Right kidney (tissue), 1 donor: ENCODE results near the gene PCDHGB4.
"Not testable (repeated sequence)": the region's sequence is repeated elsewhere in the genome, so short reads cannot be mapped to it uniquely, and the experiment has no call there.

Experiments
- DNase-seq: peaks from one replicate; pipeline ENCODE4 v3.0.0-alpha.2; 2016

Gene PCDHGB4

GRCh38 chr5:141398608-141399007 lies 11.1 kb downstream of the PCDHGB4 start:
- DNase-seq: no peak

DNA sequence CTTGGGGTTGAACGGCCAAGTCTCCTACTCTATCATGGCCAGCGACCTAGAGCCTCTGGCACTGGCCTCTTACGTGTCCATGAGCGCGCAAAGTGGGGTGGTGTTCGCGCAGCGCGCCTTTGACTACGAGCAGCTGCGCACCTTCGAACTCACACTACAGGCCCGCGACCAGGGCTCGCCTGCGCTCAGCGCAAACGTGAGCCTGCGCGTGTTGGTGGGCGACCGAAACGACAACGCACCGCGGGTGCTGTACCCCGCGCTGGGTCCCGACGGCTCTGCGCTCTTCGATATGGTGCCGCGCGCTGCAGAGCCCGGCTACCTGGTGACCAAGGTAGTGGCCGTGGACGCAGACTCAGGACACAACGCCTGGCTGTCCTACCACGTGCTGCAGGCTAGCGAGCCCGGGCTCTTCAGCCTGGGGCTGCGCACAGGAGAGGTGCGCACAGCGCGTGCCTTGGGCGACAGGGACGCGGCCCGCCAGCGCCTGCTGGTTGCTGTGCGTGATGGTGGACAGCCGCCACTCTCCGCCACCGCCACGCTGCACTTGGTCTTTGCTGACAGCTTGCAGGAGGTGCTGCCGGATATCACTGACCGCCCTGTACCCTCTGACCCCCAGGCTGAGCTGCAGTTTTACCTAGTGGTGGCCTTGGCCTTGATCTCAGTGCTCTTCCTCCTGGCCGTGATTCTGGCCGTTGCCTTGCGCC lies 12.2 kb downstream of the PCDHGB4 start:
- no peak for DNase-seq

DNA sequence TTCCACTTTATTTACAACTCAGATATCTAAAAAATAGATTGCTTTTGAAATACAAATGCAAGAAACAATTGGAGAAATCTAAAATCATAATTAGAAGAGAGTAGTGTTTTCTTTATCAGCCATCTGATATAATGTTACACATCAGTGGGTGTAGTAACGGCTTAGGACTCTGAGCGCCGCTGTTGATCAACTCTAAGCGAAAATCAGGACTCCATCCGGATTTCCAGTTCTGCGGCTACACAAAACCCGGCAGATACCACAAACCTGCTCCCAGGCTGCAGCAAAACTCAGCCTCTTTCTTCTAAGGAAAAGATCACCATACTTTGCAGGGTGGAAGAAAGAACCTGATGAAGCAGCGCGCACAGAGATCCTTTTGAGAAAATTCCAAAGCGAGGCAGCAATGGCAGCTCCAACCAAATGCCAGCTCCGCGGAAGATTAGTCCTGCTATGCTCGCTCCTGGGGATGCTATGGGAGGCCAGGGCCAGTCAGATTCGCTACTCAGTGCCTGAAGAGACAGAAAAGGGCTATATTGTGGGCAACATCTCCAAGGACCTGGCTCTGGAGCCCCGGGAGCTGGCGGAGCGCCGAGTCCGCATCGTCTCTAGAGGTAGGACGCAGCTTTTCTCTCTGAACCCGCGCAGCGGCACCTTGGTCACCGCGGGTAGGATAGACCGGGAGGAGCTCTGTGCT lies 15.2 kb downstream of the PCDHGB4 start, which contains the start of gene PCDHGA9:
Gene PCDHGA9 (plus strand): TSS at position 226 of the 691 bp plus-strand sequence. CDS start 175 bp downstream, at position 401.
- DNase-seq: peak; percentile 33

- no peak for DNase-seq
Observed at GRCh38 chr5:141403387-141403786, 15.9 kb downstream of the PCDHGB4 start.

DNA sequence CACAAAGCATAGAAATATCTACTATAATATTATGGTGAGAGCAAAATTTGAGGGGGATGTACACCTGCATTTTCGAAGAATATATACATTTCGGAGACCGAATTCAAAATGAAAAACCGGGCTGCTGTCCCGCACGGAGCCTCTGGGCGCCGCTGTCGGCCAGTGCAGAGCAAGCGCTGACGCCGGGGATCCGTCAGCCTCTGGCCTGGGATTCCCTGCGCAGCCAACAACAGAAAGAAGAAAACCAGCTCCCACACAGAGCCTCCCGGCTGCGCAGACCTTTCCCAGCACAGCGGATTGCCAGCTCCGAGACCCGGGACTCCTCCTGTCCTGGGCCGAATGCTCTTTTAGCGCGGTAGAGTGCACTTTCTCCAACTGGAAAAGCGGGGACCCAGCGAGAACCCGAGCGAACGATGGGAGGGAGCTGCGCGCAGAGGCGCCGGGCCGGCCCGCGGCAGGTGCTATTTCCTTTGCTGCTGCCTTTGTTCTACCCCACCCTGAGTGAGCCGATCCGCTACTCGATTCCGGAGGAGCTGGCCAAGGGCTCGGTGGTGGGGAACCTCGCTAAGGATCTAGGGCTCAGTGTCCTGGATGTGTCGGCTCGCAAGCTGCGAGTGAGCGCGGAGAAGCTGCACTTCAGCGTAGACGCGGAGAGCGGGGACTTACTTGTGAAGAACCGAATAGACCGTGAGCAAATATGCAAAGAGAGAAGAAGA lies 20.4 kb downstream of the PCDHGB4 start, which contains the start of gene PCDHGB6:
Gene PCDHGB6 (plus strand): TSS at position 232 of the 716 bp plus-strand sequence. CDS start 182 bp downstream, at position 414.
- DNase-seq: peak; percentile 51

DNA sequence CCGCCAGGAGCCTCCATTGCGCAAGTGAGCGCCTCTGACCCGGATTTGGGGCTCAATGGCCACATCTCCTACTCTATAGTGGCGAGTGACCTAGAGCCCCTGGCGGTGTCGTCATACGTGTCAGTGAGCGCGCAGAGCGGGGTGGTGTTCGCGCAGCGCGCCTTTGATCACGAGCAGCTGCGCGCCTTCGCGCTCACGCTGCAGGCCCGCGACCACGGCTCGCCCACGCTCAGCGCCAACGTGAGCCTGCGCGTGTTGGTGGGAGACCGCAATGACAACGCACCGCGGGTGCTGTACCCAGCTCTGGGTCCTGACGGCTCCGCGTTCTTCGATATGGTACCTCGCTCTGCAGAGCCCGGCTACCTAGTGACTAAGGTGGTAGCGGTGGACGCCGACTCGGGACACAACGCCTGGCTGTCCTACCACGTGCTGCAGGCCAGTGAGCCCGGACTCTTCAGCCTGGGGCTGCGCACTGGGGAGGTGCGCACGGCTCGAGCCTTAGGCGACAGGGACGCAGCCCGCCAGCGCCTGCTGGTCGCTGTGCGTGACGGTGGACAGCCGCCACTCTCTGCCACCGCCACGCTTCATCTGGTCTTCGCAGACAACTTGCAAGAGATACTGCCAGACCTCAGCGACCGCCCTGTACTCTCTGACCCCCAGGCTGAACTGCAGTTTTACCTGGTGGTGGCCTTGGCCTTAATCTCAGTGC lies 22.3 kb downstream of the PCDHGB4 start:
- no peak for DNase-seq

GRCh38 chr5:141411575-141411974 lies 24.1 kb downstream of the PCDHGB4 start:
- no peak for DNase-seq

- peak; percentile 31 for DNase-seq
Observed at GRCh38 chr5:141412854-141413539, 25.5 kb downstream of the PCDHGB4 start, which contains the start of gene PCDHGA10. PCDHGA10 (plus strand) TSS chr5:141412987; CDS start chr5:141413176, 189 bp downstream.

DNA sequence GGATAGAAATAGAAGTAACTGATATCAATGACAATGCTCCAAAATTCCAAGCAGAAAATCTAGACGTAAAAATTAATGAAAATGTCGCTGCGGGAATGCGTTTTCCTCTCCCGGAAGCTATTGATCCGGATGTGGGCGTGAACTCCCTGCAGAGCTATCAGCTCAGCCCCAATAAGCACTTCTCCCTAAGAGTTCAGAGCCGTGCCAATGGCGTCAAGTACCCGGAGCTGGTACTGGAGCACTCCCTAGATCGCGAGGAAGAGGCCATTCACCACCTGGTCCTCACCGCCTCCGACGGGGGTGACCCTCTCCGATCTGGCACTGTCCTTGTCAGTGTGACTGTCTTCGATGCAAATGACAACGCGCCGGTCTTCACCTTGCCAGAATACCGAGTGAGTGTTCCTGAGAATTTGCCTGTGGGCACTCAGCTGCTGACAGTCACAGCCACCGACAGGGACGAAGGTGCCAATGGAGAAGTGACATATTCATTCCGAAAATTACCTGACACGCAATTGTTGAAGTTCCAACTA lies 26.1 kb downstream of the PCDHGB4 start:
- DNase-seq: no peak

- not testable (repeated sequence) for DNase-seq
Observed at GRCh38 chr5:141414548-141415274, 27.2 kb downstream of the PCDHGB4 start.

DNA sequence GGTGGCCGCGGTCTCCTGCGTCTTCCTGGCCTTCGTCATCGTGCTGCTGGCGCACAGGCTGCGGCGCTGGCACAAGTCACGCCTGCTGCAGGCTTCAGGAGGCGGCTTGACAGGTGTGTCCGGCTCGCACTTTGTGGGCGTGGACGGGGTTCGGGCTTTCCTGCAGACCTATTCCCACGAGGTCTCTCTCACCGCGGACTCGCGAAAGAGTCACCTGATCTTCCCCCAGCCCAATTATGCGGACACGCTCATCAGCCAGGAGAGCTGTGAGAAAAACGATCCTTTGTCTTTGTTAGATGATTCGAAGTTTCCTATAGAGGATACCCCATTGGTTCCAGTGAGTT lies 27.7 kb downstream of the PCDHGB4 start:
- not testable (repeated sequence) for DNase-seq

DNA sequence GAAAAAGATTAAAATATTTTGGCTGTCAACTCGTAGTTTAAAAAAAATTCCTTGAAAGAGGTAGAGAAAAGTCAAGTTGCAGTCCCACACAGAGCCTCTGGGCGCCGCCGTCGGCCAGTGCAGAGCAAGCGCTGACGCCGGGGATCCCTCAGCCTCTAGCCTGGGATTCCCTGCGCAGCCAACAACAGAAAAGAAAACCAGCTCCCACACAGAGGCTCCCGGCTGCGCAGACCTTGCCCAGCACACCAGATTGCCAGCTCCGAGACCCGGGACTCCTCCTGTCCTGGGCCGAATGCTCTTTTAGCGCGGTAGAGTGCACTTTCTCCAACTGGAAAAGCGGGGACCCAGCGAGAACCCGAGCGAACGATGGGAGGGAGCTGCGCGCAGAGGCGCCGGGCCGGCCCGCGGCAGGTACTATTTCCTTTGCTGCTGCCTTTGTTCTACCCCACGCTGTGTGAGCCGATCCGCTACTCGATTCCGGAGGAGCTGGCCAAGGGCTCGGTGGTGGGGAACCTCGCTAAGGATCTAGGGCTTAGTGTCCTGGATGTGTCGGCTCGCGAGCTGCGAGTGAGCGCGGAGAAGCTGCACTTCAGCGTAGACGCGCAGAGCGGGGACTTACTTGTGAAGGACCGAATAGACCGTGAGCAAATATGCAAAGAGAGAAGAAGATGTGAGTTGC lies 30.1 kb downstream of the PCDHGB4 start, which contains the start of gene PCDHGB7:
Gene PCDHGB7 (plus strand): TSS at position 184 of the 679 bp plus-strand sequence. CDS start 183 bp downstream, at position 367.
- peak; percentile 66 for DNase-seq

GRCh38 chr5:141419074-141419880 lies 31.8 kb downstream of the PCDHGB4 start:
- DNase-seq: no peak

- DNase-seq: peak; percentile 41
Observed at GRCh38 chr5:141420855-141421488, 33.5 kb downstream of the PCDHGB4 start, which contains the start of gene PCDHGA11. PCDHGA11 (plus strand) TSS chr5:141421051; CDS start chr5:141421228, 177 bp downstream.

DNA sequence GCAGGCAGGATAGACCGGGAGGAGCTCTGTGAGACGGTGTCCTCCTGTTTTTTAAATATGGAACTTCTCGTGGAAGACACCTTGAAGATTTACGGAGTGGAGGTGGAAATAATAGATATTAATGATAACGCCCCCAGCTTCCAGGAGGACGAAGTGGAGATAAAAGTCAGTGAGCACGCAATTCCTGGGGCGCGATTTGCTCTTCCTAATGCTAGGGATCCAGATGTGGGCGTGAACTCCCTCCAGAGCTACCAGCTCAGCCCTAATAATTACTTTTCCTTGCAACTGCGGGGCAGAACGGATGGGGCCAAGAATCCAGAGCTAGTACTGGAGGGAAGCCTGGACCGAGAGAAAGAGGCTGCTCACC lies 34.0 kb downstream of the PCDHGB4 start:
- DNase-seq: no peak

- DNase-seq: no peak
Observed at GRCh38 chr5:141422742-141423291, 35.3 kb downstream of the PCDHGB4 start.

DNA sequence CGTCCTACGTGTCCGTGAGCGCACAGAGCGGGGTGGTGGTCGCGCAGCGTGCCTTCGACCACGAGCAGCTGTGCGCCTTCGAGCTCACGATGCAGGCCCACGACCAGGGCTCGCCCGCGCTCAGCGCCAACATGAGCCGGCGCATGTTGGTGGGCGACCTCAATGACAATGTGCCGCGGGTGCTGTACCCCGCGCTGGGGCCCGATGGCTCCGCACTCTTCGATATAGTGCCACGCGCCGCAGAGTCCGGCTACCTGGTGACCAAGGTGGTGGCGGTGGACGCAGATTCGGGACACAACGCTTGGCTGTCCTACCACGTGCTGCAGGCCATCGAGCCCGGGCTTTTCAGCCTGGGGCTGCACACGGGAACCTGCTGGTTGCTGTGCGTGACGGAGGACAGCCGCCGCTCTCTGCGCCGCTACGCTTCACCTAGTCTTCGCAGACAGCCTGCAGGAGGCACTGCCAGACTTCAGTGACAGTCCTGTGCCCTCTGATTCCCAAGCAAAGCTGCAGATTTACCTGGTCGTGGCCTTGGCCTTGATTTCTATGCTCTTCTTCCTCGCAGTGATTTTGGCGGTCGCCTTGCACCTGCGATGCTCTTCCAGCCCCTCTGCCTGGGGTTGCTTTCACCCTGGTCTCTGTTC lies 40.4 kb downstream of the PCDHGB4 start:
- DNase-seq: no peak
